C4-2B (cell line): Measurements from ENCODE around the gene CCM2L.
"Not testable (repeated sequence)": the region's sequence is repeated elsewhere in the genome, so short reads cannot be mapped to it uniquely, and the experiment has no call there.

Experiments
- H3K27ac ChIP-seq: fragments of 450-650 bp; 2 replicates; pipeline ENCODE4 v1.5.1; 2017
- CTCF ChIP-seq: fragments of 450-650 bp; conservative IDR thresholded peaks from 2 replicates; pipeline ENCODE4 v1.5.1; 2017; ENCODE audit warnings: mild to moderate bottlenecking
- ZFX ChIP-seq: fragments of 450-650 bp; IDR thresholded peaks from 2 replicates; pipeline ENCODE4 v1.6.1; 2017

CCM2L gene

GRCh38 chr20:32031007-32031958 is 21.0 kb downstream of the CCM2L start:
- H3K27ac ChIP-seq: no peak overlapping the region
- TF ChIP-seq CTCF (peak; percentile 98), ZFX (no peak)

GRCh38 chr20:32033316-32033715 is 23.1 kb downstream of the CCM2L start:
- TF ChIP-seq CTCF: no peak
- no peak for TF ChIP-seq ZFX
- no peak overlapping the region for H3K27ac ChIP-seq

GRCh38 chr20:32033721-32034120 is 23.5 kb downstream of the CCM2L start:
- not testable (repeated sequence) for H3K27ac ChIP-seq

GRCh38 chr20:32034581-32035425 is 24.6 kb downstream of the CCM2L start:
- no peak for TF ChIP-seq ZFX
- peak; percentile 9; the same call in 1 of the 2 replicates for TF ChIP-seq CTCF
- no peak overlapping the region for H3K27ac ChIP-seq

GRCh38 chr20:32035426-32035779 is 25.2 kb downstream of the CCM2L start:
- no peak overlapping the region for H3K27ac ChIP-seq
- TF ChIP-seq ZFX (no peak), CTCF (no peak)

GRCh38 chr20:32036252-32036651 is 26.0 kb downstream of the CCM2L start:
- no peak overlapping the region for H3K27ac ChIP-seq
- no peak for TF ChIP-seq CTCF
- TF ChIP-seq ZFX: no peak

- H3K27ac ChIP-seq: no peak overlapping the region
- TF ChIP-seq CTCF (no peak), ZFX (no peak)
These were observed 26.7 kb downstream of the CCM2L start for GRCh38 chr20:32036716-32037485.
